Measurements from ENCODE around the gene CEP57. TPM values are rescaled to one million over a fixed set of nuclear protein-coding genes. Genes with fewer than 3 reads are reported as not detected.

CEP57 gene
- polyA plus RNA-seq, 2 of the 4 experiments (the other 2 are of a cell fraction), result 19.9 to 47.3 TPM

DNA sequence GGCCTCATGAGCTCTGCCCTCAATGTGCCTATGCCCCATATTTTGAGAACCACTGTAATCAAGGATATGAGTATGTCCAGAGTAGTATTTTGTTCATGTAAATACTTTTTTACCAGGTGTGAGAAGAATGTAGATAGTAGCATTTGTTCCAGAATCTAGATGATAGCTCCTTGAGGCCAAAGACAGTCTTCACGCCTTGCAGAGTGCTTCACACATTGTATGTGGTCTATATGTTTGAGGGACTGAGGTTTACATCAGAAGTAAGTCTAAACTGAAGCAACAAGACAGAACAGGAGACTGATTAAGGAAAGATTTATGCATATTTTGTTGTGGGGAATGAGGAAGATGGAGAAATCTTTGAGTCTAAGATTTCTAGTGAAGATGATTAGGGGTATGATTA is 12.5 kb downstream of the CEP57 start (continued):
- TF ChIP-seq ESRRA (IDR thresholded peaks at IDR 0.05; ENCODE audit: borderline replicate concordance, low read length), result no peak
- no peak for TF ChIP-seq FOSB (CRISPR knock-in tag; IDR thresholded peaks at IDR 0.05)
- no peak for TF ChIP-seq HDAC2 (IDR thresholded peaks at IDR 0.05)
- TF ChIP-seq, protein P1, sequence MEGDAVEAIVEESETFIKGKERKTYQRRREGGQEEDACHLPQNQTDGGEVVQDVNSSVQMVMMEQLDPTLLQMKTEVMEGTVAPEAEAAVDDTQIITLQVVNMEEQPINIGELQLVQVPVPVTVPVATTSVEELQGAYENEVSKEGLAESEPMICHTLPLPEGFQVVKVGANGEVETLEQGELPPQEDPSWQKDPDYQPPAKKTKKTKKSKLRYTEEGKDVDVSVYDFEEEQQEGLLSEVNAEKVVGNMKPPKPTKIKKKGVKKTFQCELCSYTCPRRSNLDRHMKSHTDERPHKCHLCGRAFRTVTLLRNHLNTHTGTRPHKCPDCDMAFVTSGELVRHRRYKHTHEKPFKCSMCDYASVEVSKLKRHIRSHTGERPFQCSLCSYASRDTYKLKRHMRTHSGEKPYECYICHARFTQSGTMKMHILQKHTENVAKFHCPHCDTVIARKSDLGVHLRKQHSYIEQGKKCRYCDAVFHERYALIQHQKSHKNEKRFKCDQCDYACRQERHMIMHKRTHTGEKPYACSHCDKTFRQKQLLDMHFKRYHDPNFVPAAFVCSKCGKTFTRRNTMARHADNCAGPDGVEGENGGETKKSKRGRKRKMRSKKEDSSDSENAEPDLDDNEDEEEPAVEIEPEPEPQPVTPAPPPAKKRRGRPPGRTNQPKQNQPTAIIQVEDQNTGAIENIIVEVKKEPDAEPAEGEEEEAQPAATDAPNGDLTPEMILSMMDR (IDR thresholded peaks at IDR 0.05), result no peak

DNA sequence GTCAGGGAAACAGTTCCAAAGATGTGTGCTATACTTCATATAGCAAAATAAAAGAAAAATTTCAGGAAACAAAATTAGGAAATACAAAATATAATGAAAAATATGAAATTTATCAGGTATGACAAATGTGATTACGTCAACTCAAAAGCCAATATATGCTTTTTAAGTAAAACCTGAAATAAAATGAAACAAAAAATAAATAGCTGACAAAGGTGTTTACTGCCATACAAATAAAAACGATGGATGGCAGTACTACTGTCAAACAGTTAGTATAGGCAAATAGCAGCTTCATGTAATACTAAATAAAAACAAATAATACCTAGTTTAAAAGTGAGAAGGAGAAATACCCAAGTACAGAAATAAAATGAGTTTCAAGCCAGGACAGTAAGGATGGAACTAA is 13.7 kb downstream of the CEP57 start:
- no peak for TF ChIP-seq EHMT2 (IDR thresholded peaks at IDR 0.05; ENCODE audit: low read depth)
- TF ChIP-seq, protein P2, sequence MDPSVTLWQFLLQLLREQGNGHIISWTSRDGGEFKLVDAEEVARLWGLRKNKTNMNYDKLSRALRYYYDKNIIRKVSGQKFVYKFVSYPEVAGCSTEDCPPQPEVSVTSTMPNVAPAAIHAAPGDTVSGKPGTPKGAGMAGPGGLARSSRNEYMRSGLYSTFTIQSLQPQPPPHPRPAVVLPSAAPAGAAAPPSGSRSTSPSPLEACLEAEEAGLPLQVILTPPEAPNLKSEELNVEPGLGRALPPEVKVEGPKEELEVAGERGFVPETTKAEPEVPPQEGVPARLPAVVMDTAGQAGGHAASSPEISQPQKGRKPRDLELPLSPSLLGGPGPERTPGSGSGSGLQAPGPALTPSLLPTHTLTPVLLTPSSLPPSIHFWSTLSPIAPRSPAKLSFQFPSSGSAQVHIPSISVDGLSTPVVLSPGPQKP (IDR thresholded peaks at IDR 0.05; ENCODE audit: low read depth, low read length), result no peak
- TF ChIP-seq CHD2 (IDR thresholded peaks at IDR 0.05; ENCODE audit: low read length, partially characterized antibody), result no peak
- TF ChIP-seq JUN (IDR thresholded peaks at IDR 0.05), result no peak
- no peak for TF ChIP-seq SMC3 (IDR thresholded peaks at IDR 0.05)
- WGBS (ENCODE audit: missing lambda C conversion rate), result 92% methylated on average over 2 of the region's 2 CpGs
- H3K4me3 ChIP-seq, result no peak overlapping the region
- H3K4me1 ChIP-seq, result no peaks in the 10 kb centered on the region
- no peak overlapping the region for H3K27ac ChIP-seq
- ChIA-PET CTCF (no interaction called here), POLR2A (no interaction called here)
- ATAC-seq (no peak), FAIRE-seq (no peak), DNase-seq (ENCODE audit: low read depth in 1 of 2, low spot score in 1 of 2) (no peak)
- no peak overlapping the region for H3K4me2 ChIP-seq
- no peaks in the 10 kb centered on the region for H3K9me3 ChIP-seq

DNA sequence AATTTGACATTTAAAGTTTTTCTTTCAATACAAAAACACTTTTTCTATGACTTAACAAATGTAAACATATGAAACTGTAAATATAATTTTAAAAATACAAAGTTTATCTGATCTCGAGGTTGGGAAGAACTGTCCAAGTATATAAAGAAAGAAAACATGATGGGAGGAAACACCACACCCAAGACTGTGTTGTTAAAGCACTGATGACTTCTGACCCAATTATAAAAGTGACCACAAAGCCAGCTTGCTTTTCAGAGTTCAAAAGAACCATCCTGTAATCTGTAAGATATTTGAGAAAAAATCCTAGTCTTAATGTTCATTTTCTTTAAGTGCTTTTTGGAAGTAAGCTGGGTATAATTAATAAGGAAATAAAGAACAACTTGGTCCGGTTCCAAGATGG is 15.6 kb downstream of the CEP57 start:
- H3K4me1 ChIP-seq, result no peaks in the 10 kb centered on the region
- no peak for TF ChIP-seq CHD4 (IDR thresholded peaks at IDR 0.05; ENCODE audit: borderline replicate concordance)
- no peak for TF ChIP-seq GATA3 (IDR thresholded peaks at IDR 0.05; ENCODE audit: borderline replicate concordance)
- no peak for TF ChIP-seq MYC (IDR thresholded peaks at IDR 0.05; ENCODE audit: borderline replicate concordance, low read length)
- TF ChIP-seq EHMT2 (IDR thresholded peaks at IDR 0.05; ENCODE audit: low read depth), result no peak
- TF ChIP-seq, protein P3, sequence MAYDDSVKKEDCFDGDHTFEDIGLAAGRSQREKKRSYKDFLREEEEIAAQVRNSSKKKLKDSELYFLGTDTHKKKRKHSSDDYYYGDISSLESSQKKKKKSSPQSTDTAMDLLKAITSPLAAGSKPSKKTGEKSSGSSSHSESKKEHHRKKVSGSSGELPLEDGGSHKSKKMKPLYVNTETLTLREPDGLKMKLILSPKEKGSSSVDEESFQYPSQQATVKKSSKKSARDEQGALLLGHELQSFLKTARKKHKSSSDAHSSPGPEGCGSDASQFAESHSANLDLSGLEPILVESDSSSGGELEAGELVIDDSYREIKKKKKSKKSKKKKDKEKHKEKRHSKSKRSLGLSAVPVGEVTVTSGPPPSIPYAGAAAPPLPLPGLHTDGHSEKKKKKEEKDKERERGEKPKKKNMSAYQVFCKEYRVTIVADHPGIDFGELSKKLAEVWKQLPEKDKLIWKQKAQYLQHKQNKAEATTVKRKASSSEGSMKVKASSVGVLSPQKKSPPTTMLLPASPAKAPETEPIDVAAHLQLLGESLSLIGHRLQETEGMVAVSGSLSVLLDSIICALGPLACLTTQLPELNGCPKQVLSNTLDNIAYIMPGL (CRISPR knock-in tag; IDR thresholded peaks at IDR 0.05; ENCODE audit: borderline replicate concordance), result no peak
- no peak for TF ChIP-seq TFCP2L1 (CRISPR knock-in tag; IDR thresholded peaks at IDR 0.05)
- TF ChIP-seq EHF (CRISPR knock-in tag; IDR thresholded peaks at IDR 0.05), result no peak
- TF ChIP-seq, protein P2 (IDR thresholded peaks at IDR 0.05; ENCODE audit: low read depth, low read length), result no peak
- TF ChIP-seq, protein P4, sequence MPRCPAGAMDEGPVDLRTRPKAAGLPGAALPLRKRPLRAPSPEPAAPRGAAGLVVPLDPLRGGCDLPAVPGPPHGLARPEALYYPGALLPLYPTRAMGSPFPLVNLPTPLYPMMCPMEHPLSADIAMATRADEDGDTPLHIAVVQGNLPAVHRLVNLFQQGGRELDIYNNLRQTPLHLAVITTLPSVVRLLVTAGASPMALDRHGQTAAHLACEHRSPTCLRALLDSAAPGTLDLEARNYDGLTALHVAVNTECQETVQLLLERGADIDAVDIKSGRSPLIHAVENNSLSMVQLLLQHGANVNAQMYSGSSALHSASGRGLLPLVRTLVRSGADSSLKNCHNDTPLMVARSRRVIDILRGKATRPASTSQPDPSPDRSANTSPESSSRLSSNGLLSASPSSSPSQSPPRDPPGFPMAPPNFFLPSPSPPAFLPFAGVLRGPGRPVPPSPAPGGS (IDR thresholded peaks at IDR 0.05), result no peak
- no peak for TF ChIP-seq JUNB (IDR thresholded peaks at IDR 0.05)
- TF ChIP-seq BHLHE40 (IDR thresholded peaks at IDR 0.05; ENCODE audit: low read depth, low read length), result no peak
- TF ChIP-seq, protein P5, sequence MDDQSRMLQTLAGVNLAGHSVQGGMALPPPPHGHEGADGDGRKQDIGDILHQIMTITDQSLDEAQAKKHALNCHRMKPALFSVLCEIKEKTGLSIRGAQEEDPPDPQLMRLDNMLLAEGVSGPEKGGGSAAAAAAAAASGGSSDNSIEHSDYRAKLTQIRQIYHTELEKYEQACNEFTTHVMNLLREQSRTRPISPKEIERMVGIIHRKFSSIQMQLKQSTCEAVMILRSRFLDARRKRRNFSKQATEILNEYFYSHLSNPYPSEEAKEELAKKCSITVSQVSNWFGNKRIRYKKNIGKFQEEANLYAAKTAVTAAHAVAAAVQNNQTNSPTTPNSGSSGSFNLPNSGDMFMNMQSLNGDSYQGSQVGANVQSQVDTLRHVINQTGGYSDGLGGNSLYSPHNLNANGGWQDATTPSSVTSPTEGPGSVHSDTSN (IDR thresholded peaks at IDR 0.05), result no peak
- no peak for TF ChIP-seq NFE2L2 (conservative IDR thresholded peaks at IDR 0.05; ENCODE audit: low read length)
- TF ChIP-seq KDM5A (IDR thresholded peaks at IDR 0.05), result no peak
- no peak for TF ChIP-seq CBX8 (IDR thresholded peaks at IDR 0.05)
- TF ChIP-seq, protein P6, sequence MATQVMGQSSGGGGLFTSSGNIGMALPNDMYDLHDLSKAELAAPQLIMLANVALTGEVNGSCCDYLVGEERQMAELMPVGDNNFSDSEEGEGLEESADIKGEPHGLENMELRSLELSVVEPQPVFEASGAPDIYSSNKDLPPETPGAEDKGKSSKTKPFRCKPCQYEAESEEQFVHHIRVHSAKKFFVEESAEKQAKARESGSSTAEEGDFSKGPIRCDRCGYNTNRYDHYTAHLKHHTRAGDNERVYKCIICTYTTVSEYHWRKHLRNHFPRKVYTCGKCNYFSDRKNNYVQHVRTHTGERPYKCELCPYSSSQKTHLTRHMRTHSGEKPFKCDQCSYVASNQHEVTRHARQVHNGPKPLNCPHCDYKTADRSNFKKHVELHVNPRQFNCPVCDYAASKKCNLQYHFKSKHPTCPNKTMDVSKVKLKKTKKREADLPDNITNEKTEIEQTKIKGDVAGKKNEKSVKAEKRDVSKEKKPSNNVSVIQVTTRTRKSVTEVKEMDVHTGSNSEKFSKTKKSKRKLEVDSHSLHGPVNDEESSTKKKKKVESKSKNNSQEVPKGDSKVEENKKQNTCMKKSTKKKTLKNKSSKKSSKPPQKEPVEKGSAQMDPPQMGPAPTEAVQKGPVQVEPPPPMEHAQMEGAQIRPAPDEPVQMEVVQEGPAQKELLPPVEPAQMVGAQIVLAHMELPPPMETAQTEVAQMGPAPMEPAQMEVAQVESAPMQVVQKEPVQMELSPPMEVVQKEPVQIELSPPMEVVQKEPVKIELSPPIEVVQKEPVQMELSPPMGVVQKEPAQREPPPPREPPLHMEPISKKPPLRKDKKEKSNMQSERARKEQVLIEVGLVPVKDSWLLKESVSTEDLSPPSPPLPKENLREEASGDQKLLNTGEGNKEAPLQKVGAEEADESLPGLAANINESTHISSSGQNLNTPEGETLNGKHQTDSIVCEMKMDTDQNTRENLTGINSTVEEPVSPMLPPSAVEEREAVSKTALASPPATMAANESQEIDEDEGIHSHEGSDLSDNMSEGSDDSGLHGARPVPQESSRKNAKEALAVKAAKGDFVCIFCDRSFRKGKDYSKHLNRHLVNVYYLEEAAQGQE (IDR thresholded peaks at IDR 0.05), result no peak
- DNase-seq (ENCODE audit: low read depth in 1 of 2, low spot score in 1 of 2) (no peak), FAIRE-seq (no peak), ATAC-seq (no peak)
- no peaks in the 10 kb centered on the region for H3K9me3 ChIP-seq
- no peak overlapping the region for H3K27ac ChIP-seq
- no peak overlapping the region for H3K4me3 ChIP-seq
- ChIA-PET CTCF (no interaction called here), POLR2A (no interaction called here)
- WGBS (ENCODE audit: missing lambda C conversion rate), result 61% methylated on average over 2 of the region's 2 CpGs
- H3K4me2 ChIP-seq, result no peak overlapping the region
